Glomerular endothelial cell (primary cell): ENCODE data around the gene COL4A1. TPM values are rescaled to one million over a fixed set of nuclear protein-coding genes. Genes with fewer than 3 reads are reported as not detected.

Experiments
- DNase-seq: peaks from one replicate; pipeline ENCODE4 v3.0.0-alpha.2; 2011; ENCODE audit warnings: low read depth, low spot score; ENCODE audit errors: extremely low read depth
- total RNA-seq: library from RNA; depleted of rRNA; stranded (reverse); fragments of >200 nt; gene quantifications from 2 replicates; pipeline ENCODE4 v1.2.3, GENCODE V29; 2015

Gene COL4A1
- total RNA-seq, 1 donor from 2014 or later = 4,558 TPM

DNA sequence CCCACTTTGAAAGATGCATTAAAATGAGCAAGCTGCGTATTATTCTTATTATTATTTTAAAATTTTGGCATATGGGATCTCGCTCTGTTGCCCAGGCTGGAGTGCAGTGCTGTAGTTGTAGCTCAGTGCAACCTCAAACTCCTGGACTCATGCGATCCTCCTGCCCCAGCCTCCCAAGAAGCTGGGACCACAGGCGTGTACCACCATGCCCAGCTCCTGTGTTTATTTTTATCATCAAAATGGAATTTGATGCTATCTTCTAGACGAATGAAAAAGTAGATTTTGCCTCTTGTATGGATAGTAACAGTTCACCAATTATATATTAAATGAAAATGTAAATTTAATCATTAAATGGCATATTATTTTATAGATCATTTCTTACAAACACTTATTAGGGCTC lies 43.6 kb downstream of the COL4A1 start:
- no peak for DNase-seq

DNA sequence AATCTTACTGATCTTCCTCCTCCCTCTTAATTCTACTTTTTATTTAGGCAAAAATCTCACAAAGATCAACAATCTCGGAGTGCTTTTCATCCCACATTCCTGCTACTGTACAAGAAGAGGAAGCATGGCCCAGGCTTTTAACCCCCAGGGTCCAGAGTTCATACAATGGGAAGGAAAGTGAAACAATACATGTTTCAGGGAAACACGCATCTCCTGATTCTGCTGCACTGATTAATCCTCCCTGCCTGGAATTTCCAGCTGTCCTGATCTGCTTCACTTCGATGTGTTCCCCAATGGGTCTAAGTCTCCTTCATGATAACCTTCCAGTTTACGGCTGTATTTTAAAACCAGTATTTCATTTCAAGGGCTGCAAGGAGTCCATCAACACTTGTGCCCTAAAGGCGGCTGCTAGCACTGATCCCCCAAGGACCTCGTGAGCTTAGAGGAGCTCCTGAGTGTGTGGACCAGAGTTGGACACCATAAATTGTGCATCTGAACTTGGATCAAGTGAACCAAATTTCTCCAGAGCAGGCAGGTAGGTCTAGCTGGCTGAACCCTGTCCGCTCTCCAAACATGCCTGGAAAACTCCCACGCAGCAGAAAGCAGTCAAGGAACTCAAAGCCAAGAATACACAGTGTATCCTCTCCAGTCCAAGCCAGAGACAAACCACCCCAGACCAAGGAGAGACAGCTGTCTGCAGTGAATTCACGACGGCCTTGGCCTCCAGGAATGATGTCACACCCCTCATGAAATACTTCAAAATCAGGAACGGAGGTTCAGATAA lies 44.3 kb downstream of the COL4A1 start:
- DNase-seq = peak; percentile 55

DNA sequence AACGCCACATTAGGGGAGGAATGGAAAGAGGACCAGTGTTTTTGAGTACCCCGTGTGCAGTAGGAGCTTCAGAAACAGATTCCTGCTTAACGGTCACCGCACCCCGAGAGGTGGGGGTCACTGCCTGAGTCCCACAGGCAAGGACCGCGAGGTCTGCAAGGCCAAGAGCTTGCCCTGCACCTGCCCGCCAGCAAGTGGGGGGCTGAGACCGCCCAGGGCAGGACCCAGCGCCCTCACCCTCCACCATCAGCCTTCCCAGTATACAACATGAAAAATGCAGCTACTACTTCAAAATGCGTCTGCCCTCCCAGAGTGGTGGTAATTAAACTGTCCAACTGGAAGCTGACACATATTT lies 44.9 kb downstream of the COL4A1 start:
- no peak for DNase-seq

DNA sequence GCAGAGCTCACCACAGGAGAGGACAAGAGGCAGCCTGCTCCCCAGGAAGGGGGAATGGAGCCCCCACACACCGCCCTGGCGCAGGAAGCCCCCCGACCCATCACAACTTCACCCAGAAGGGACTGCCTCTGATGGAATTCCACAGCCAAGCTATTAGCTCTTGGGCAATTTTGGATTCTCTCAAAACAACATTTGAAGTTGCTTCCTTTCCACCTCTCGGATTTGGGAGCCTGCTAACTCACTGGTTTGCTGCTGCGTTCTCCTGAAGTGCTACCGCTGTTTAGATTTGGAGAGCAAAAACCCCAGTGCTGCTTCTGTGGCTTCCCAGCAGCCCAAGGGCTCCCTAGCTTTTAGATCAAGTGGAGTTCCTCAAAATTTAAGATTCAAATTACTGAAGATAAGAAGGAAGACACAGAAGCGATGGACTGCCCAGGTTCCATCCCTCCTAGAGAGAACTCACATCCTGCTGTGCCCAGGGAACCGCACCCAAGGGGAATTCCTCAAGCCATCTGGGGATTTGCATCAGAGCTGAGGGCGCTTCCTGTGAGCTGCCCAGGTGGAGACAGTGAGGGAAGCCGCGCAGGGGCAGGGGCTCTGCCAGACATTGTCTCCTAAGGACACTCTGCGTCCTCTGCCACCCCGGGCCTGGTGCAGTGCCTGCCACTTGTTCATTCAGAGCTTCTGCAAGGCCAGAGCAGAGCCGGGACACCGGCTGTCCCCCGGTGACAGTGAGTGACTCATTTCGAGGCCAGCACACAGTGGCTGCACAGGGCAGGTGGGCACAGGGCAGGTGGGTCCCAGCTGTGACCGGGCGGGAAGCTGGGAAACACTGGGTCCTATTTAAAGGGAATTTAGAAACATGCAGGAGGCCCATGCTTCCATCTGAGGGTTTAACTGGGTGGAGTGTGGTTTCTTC lies 45.5 kb downstream of the COL4A1 start:
- DNase-seq = no peak

DNA sequence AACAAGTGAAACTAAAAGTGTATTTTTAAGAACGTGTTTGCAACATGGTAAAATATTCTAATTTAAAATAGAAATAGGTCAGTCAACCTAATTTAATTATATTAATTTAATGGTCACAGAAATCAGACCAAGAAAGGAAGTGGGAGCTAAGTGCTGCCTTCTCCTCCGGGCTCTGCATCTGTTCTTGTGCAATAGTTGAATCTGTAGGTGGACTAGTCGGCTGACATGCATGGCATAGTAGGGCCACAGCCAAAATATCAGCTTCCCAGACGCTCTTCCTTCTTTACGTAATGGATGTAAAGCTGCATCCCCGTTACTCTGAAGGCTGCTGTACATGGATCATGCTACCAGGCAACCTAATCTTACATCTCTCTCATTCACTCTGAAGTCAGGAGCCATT lies 47.3 kb downstream of the COL4A1 start:
- DNase-seq = no peak

DNA sequence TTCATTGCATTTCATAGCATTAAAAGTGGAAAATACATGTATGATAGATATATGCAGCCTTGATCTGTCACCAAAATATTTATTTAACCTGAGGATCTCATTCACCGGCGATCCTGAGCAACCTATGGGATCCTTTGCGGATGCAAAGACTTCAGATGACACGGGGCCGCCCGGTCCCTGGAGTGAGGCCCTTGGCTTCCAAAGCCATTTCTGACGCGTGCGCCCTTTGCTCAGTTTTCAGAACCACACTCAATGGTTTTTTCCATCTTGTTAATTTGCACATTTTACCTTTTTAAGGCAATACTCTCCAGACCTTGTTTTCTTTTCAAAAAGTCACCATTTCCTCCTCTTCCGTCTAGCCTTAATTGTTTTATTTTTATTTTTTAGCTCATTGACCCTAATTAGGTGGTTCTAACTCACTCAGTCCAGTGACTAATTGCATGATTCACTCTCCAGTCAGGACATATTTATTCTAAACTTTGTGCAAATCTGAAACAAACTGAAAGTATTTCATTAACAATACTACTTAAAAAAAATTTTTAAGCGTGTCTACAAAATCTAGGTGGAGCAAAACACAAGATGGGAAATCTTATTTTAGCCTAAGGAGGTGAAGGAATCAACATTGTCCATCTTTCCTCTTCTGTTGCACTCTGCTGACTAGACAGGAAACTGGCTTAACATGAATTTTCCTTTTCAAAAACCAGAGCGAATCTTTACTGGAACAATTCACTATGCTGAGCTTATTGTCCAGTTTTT lies 47.9 kb downstream of the COL4A1 start:
- DNase-seq = peak; percentile 79

DNA sequence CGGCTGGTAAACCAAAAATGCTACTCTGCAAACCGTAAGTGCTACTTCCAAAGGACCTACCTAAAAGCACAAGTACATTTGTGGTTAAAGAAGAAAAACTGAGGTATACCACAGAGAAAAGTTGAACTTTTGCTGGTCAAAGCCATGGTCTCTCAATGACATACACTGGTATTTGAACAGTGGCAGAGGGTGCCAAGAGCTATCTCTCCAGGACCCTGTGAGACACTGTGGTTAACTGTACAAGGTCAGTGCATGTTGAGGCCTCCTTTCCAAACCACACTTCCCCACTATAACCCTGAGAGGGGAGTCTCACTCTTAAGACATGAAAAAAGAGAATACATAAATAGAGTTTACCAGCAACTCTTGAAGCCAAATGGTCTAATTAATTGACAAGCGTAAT lies 49.5 kb downstream of the COL4A1 start:
- no peak for DNase-seq

DNA sequence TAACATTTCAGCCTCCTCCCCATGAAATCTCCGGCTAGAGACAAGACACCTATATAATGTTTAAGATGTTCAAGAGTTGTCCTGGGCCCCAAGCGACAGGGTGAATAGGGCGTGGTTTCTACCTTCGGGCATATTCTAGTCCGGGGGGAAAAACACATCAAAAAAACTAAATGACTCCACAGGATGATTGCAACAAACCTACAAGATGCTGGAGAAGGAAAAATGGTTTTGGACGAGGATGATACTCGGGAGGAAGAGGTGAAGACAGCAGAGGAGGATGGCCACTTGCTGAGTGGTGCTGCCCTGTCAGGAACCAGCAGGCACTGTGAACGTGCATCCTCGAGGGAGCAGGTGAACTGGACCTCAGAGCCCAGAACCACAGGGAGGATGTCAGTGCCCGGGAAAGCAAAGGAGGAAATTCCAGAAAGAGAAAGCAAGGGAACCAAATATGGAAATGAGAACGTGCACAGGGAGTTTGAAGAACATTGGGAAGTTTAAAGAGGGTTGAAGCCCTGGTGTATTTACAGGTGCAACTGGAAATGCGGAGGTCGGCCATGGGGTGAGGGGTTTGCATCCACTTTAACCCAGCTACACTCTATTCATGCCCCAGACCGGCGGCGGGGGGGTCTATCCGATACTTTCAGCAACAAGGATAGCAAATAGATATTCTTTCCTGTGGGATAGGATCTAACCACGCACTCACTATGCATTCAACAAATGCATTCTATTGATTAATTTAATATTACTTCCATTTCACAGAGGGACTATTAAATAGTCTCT lies 50.6 kb downstream of the COL4A1 start:
- DNase-seq = no peak

DNA sequence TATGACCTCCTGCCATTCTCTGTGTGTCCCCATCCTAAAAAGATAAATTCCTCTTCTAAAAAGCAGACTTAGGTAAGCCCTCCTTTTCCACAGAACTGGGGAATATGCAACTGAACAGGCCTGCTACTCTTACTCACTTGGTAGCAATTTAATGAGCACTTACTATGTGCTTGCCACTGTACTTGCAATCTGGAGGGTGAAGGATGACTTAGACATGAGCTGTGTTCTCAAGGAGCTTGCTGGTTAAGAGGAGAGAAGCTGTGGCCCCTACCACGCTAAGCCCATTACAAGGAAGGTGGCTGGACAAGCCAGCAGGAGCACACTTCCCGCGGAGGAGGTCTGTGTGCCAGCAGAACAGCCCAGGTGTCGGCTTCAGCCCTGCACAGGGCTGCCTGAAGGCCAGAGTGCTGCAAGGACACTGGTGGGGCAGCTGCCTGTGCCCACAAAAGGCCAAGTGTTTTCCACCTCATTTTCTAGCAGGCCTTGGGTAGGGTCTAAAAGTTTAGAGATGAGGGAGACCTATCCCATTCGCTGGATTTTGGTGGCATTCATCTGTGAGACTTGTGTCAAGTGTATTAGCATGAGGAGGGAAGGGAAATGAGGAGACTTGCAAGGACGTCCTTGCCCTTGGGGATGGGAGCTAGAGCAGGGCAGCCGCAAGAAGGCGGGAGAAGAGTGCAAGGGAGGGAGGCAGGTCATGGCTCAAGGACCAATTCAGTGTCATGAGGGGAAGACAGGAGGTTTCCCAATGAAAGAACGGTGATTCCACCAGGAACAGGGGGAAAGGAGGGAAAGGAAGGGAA lies 52.0 kb downstream of the COL4A1 start:
- DNase-seq = no peak

DNA sequence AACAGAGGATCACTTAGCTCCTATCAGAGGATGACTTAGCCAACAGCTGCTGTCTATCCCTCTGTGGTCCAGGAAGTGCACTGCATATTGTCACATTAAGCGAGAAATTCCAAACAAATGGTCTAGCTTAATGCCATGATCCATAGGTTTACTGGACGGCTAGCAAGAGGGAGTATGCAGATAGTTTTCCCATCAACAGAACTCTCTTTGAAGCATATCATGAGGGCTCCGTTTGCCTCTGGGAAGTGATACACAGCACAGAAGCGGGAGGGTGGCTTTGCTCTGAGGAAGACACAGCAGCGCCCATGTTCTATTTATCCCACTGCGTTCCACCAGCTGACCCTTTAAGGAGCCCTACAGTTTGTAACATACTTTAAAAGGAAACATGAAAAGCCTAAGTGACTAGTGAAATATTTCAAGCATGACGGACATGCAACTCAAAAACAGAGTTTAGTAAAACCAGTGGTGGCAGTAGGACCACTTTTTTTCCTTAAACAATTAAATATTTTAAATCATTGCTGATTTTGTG lies 52.7 kb downstream of the COL4A1 start:
- no peak for DNase-seq

DNA sequence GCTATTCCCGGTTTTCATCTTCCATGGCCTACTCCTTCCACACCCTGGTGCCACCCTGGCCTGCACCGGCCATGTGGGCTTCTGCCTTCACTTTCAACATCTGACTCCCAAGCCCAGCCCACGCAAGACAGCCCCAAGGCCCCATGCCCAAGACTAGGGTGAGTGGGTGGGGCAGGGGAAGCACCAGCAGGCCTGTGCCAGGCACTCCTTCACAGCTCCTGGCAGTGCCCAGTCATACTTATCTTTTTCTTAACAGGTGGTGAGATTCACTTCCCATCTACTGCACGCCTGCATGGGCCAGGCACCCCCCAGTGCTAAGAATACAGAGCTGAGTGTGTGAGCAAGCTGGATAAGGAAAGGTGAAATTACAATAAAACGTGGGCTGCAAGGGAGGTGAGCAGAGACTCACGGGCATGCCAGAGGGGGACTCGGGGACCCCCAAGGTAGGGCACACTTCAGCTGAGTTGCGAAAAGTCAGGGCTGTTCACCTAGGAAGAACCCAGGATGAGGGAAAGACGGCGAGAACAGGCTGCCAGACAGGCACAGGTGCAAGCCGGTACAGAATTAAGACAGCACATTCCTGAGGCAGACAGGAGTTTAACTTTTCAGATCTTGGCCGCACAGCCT lies 55.7 kb downstream of the COL4A1 start:
- no peak for DNase-seq

DNA sequence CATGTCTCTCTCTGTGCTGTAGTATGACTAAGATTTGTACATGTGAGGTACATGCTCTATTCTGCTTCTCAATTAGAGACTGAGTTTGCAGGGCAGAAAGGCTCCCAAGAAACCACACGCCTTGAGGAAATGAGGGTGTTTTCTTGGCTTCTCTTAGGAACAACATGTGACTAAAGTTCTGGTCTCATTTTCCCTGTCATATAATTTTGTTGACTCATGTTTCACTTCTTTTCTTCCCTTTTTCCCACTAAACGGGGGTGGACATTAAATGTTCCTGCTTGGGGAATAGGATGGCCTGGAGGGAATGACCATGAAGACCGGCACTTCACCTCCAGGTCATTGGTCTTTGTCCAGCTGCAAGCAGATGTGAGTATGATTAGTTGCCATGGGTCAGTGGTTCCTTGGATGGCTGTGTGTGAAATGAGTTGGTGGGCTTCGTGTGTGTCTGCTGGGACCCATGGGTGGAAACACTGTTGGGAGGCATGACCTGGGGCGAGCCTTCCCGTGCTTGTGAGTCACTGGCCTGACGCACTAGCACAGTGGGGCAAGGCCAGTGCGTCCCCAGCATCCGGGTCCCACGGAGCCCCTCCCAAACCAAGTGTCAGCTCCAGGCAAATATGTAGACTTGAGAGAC lies 56.6 kb downstream of the COL4A1 start:
- no peak for DNase-seq

DNA sequence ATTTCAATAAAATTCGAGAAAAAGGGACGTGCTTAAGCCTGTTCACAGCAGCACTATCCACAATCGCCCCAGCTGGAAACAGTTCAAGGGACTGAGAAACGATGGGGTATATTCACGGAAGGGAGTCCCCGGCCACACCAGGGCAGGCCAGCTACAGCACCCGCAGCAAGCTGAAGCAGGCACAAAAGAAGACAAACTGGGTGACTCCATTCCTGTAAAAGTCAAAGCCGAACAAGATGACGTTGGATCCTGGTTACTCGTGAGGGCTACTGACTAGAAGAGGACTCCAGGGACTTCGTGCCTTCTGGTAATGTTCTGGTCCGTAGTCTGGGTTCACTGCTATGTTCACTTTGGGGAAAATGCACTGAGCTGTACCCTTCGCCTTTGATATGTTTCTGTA lies 57.6 kb downstream of the COL4A1 start:
- DNase-seq = no peak

DNA sequence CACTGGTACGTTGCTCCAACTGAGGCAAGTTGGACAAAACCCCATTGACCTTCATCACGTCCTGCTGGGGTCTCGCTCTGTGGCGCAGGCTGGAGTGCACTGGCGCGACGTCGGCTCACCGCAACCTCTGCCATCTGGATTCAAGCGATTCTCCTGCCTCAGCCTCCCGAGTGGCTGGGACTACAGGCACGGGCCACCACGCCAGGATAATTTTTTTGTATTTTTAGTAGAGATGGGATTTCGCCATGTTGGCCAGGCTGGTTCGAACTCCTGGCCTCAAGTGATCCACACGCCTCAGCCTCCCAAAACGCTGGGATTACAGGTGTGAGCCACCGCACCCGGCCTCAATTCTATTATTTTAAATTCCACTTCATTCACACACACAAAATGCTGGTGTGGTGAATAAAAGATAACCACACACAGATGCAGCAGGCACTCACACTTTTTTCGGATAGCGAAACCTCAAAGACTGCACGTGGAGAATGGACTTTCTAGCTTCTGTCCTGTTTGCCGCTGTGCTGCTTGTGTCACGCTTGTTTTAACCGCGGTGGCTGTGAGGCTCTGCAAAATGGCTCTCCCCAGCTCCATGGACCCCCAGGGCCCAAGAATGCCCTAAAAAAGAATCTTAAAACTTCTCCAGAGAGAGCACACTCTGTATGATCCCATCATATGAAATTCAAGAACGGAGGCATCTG lies 58.4 kb downstream of the COL4A1 start:
- no peak for DNase-seq

DNA sequence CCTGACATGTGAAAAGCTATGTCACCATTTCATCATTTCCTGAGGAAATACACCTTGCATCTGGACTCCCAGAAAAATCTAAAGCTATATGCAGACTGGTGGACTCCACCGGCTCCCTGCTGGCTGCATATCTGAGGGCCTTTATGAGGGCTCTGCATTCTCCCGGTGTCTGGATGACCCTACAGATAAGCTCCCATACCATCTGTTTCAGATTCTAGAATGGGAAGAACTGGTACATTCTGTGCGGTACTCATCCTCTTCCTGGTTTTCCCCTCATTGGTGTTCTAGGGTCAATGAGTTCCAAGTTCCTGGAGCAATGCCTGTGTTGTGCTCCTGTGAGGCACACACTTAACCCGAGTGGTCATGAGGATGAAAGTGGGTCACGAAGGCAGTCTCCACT lies 60.4 kb downstream of the COL4A1 start:
- no peak for DNase-seq

DNA sequence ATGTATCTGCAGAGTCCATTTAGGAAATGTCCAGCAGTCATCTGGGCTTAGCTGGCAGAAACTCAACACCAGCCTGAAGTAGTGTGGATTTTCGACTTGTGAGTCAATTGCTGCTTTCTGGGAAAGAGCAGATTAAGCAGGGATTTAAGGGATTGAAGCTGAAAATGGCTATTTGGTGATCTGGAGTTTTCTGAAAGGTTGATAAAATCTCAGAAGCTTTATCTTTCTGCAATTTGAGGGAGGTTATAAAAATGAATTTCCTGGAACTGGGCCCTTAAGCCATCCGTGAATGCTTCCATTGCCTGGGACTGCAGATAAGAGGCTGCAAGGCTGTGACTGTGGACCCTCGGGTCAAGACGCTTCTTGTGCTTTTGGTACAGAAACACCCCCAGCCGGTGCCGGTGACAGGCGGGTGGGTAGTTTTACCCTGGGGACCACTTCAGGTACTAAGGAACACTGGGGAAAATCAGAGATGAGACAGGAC lies 61.5 kb downstream of the COL4A1 start:
- no peak for DNase-seq

DNA sequence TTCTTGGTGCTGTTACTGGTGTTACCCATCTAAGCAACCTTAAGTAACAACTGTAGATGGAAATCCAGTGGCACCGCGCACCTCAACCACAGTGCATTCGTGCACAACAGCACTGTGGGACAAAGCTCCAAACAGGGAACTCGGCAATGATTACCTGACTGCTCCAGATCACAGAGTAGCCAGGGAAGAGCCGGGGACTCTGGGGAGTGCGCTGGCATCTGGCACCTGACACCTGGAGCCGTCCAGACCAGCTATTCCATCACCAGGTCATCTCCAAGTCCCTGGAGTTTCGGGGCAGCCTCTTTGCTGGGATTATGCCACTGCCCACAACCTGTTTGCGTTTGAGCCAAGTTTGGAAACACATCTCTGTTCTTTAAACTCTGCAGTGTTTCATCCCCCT lies 62.0 kb downstream of the COL4A1 start:
- no peak for DNase-seq
